Stromal cell of bone marrow (primary cell): ENCODE measurements around the gene TATDN3.
"Not testable (repeated sequence)": the region's sequence is repeated elsewhere in the genome, so short reads cannot be mapped to it uniquely, and the experiment has no call there.

Experiments used
- DNase-seq: peaks from one replicate; pipeline ENCODE4 v3.0.0-alpha.2; 2012; ENCODE audit warnings: low read depth

TATDN3 gene

DNA sequence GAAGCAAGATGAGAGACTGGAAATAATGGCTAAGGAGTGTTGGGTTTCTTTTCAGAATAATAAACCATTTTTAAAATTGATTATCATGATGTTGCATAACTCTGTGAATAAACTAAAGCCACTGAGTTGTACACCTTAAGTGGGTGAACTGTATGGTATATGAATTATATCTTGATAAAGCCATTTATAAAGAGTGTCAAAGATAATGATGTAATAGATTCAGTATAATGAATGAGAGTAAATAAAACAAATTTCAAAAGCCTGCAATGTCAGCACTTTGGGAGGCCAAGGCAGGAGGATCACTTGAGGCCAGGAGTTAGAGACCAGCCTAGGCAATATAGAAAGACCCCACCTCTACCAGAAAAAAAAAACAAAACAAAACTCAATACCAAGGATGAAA, 16.5 kb upstream of the TATDN3 start:
- DNase-seq: no peak

DNA sequence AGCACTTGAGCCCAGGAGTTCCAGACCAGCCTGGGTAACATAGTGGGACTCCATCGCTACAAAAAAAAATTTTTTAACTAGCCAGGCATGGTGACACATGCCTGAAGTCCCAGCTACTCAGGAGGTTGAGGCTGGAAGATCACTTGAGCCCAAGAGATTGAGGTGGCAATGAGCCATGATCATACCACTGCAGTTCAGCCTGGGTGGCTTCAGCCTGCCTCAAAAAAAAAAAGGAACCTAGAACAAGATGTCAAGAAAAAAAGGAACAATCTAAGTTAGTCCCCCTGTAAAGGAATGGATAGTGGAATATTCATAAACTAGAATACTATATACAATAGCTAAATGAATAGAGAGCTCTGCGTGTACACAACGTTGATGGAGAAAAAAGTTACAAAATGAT, 14.5 kb upstream of the TATDN3 start:
- no peak for DNase-seq

DNA sequence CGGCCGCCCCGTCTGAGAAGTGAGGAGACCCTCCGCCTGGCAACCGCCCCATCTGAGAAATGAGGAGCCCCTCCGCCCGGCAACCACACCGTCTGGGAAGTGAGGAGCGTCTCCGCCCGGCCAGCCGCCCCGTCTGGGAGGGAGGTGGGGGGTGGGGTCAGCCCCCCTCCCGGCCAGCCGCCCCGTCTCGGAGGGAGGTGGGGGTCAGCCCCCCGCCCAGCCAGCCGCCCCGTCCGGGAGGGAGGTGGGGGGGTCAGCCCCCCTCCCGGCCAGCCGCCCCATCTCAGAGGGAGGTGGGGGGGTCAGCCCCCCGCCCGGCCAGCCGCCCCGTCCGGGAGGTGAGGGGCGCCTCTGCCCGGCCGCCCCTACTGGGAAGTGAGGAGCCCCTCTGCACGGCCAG, 12.6 kb upstream of the TATDN3 start:
- DNase-seq: not testable (repeated sequence)

DNA sequence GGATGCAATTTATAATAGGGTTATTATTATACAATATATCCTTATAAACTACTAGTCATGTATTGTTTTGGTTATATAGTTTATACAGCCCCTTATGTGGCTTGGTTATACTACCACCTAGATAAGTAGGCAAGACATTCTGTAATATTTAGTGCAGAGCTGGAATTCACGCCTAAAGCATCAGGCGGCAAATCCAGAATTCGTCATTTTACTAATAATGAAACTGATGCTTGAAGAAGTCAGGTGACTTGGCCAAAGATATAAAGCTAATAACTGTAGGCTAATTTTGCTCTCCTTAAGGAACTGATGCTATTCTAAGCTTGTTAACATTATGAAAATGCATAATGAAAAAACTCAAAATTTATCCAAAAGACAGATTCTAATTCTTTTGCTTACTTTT, 10.9 kb upstream of the TATDN3 start:
- no peak for DNase-seq

DNA sequence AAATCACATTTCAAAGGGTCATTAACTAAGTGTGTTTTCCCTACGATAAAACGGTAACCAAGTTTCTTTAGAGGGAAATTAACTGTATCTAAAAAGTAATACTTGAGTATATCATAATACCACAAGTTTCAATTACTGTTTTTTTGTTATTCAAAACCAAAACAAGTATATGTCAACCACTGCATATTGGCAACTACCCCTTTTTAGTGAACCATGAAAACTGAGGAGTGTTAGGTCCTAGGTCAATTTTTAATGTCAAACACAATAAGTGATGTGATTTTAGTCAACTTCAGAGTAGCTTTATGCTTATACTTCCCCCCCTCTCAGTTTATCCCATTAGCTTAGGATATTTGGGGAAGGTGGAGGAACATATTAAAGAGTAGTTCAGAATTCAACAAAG, 10.5 kb upstream of the TATDN3 start:
- no peak for DNase-seq

DNA sequence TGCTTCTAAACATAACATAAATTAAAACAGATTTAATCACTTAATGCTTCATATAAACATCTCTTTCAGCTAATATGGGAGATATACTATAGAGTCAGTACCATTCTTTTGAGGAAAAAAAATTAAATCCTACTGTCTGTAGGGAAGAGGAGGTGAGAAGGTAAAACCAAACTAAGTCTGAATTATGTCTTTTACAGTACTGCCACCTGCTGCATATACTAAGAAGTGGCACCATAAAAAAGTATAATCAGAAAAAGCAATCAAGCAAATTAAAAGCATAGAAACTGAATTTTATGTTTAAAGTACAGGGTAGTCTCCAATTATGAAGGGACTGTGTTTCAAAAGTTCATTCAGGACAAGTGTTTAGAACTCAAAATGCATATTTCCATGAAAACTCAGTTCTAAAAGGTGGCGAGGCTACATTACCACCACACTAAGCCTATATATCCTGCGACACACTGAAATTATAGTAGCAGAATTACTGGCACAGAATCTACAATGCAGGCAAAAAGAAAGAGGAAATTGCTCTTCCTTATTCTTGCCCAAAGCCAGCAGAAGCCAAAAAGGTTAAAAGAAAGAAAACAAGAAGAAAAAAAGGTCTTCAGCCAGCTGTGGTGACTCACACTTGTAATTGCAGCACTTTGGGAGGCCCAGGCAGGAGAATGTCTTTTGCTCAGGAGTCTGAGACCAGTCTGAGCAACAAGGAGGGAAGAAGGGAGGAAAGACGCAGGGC, 9.1 kb upstream of the TATDN3 start:
- DNase-seq: peak; percentile 28

DNA sequence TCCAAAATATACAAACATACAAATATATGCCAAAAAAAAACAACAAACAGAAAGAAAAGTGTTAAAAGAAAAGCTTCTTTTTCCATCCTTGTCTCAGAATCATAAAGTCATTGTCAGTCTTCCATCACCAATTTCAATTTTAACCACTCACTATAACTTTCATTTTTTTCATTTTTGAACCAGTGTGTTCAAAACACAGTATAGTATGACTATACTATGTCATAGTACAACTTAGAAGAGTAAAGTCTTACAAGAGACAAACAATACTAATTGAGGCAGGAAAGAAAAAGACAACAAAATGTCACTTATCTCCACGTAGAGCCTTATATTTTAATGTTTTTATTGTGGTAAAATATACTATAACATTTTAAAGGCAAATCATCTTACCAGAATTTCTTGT, 7.7 kb upstream of the TATDN3 start:
- no peak for DNase-seq

DNA sequence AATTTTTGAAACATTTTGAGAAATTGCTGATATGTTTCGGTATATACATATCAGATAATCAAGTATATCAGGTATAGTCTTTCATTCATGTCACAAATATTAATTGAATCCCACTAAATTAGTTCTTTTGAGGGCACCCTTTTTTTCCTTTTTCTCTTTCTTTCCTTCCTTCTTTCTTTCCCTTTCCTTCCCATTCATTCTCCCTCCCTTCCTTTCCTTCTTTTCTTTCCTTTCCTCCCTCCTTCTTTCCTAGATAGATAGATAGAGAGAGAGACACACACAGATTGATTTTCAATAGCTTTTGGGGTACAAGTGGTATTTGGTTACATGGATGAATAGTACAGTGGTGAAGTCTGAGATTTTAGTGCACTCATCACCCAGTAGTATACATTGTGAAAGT, 5.8 kb upstream of the TATDN3 start:
- no peak for DNase-seq

DNA sequence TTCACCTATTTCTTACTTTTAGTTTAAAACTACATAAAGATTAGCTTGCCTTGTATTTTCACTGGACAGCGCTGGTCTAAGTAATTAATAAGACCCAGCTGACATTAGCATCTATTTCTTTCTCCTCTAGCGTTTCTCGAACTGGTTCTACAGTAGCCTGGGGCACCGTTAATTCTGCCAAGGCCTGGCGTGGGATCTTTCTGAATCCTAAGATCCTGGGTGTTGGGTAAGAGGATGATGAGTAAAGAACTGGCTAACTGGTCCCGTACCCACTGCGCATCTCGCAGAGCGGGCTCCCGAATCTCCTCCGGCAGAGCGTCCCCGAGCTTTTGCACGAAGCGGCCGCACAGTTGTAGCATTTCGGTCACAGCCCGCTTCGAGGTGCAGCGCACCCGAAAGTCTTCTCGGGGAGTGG, 426 bp upstream of the TATDN3 start:
- DNase-seq: peak; percentile 65

DNA sequence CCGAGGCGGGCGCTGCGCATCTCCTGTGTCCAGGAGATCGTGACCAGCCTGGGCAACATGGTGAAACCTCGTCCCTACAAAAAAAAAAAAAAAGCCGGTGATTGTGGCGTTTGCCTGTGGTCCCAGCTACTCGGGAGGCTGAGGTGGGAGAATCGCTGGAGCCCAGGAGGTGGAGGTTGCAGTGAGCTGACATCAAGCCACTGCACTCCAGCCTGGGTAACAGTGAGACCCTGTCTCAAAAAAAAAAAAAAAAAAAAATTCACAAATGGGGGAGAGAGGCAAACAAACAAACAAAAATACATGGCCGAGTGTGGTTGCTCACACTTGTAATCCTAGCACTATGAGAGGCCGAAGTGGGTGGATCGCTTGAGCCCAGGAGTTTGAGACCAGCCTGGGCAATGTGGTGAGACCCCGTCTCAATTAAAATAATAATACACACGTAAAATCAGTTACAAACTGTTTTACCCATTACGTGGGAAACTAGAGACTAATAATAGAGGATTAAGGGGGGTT, 758 bp downstream of the TATDN3 start:
- no peak for DNase-seq

DNA sequence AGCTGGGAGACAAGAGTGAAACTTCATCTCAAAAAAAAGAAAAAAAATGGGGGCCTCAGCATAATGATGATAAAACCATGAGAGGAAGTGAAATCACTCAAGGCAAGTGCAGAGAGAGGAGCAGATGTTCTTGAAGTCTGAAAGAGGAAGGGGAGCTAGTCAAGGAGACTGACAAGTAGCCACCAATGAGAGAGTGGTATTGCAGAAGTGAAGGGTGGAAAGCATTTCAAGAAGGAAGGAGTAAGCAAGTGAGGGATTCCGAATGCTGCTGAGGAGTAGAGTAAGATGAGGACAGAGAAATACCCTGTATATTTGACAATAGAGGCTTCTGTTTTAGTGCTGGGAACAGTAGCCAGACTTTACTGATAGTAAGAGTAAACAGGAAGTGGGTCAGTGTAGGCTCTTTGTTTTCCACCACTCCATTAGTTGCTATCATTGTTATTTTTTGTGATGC, 2.9 kb downstream of the TATDN3 start:
- DNase-seq: no peak

DNA sequence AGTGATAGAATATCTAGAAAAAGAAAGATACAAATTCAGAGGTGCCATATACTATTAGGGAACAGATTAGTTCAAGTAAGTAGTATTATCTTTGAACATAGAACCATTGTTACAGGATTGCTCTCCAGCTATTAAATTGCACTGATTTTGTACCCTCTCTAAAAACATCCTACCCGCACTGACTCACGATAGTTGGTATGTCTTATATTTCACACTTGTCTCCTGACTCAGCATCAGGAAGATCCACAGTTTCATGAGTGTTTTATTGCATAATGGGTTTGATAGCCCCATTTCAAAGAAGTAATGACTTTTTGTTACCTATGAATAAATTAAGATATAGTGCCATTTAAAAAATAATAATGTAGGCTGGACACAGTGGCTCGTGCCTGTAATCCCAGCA, 6.0 kb downstream of the TATDN3 start:
- no peak for DNase-seq

DNA sequence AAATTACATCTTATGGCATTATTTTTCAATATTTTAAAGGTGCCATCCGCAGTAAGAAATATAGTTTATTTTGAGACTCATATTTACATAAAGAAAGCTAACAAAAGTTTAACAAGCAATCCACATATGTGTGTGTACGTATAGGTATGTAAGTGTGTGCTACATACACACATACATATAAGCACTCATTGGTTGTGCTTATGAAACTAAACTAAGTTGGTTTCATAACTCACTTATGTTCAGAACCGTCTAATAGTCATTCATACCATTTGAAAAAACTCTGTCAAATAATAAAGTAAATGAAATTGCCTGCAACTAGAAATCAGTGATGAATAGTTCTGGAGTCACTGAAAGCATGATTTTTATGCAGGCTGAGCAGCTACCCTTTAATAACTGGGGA, 14.1 kb downstream of the TATDN3 start:
- no peak for DNase-seq

DNA sequence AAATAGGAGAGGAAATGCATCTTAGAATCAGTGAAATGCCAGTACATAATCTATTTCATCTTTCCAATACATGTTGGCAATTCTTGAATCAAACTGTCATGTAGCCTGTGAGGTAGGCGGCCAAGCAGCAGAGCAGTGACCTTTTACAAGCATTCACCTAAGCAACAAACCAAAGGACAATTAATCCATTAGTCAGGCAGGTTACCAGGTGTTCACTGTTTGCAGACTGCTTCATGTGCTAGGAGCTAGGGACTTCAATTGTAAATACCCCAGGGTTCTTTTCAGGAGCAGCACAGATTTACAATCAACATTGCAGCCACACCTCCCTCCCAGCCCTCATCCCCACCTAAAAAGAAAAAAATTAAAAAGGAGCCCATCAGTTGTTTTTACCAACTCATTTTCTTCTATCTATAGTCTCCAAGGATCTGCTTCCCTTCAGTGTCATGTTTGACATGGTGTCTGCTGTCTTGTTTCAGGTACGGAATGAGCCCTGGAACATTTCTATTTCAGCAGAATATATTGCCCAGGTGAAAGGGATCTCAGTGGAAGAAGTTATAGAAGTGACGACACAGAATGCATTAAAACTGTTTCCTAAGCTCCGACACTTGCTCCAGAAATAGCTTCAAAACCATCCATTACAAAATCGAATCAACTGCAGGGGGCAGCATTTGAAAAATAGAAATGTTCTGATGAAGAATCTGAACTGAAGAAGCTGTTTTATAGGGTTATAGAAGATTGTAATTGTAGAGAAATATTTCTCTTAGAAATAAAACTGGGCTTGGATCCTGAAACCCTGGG, 23.0 kb downstream of the TATDN3 start:
- DNase-seq: peak; percentile 3

DNA sequence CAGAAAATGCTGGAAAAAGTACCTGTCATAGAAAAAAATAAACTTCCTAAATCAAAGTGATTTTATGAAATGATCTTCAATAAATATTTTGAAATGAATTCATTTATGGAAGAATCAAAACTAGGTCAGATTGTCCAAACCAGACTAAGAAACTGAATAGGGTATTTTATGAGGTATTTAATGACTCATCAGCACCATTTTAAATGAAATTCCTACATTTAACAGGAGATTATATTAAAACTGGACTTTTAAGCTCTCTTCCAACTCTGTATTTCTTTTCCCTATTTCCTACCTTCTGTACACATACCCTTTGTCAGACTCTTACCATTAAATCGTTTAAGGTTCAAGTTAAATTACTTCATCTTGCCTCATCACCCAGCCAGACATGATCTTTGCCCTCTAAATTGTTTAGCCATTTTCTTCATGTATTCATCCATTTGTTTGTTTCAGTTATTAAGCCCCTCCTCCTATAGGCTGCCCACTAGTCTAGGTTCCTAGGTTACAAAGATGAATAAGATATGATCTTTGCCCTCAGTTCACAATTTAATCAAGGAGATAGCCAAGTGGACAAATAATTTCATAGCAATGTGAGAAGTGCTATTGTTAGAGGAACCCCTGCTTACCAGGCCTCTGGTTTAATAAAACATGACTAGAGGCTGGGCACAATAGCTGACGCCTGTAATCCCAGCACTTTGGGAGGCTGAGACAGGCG, 25.0 kb downstream of the TATDN3 start:
- no peak for DNase-seq

DNA sequence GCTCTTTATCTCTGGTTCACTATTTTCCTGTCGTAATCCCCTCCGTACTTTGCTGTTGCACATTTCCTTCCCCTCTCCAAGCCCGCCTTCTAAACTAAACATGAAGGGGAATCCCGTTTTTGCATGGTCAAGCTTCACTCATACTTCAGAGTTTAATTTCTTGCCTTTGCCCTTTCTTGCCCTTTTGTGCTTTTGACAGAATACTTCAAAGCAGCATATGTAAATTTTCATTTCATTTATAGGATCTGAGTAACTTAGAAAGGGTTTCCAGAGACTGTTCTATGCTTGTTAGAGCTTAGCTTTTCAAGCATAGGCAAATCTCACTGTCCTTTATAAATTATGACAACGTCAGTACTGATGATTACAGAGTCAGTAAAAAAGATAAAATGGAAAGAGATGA, 28.0 kb downstream of the TATDN3 start:
- DNase-seq: no peak

DNA sequence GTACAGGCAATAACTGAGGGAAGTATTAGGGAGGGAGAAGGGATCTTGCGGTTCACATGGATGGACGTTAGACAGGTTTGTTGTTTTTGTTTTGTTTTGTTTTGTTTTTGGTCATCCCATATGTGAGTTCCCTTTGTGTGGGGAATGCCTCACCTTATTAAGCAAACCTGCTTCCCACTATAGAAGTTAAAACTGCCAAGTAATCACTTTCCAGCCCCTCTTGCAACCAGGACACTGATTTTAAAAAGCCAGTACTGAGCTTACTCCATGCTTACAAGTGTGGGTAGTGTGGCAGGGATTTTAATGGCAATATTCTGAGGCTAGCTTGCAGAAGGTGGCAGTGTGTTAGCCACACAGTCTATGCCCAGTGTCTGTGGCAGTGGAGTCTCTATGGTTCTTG, 29.3 kb downstream of the TATDN3 start:
- no peak for DNase-seq

DNA sequence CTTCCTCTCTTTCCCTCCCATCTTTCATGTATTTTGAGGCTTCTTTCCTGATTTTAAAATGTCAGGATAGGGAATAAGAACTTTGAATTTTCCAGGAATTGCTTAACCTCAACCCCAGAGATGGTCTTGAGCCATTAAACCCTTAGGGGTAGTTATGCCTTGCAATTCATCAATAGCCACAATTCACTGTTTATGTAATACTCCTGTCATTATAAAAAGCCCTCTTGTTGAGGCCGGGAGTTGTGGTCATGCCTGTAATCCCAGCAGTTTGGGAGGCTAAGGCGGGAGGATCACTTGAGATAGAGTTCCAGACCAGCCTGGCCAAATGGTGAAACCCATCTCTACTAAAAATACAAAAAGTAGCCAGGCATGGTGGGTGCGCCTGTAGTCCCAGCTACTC, 31.3 kb downstream of the TATDN3 start:
- no peak for DNase-seq

DNA sequence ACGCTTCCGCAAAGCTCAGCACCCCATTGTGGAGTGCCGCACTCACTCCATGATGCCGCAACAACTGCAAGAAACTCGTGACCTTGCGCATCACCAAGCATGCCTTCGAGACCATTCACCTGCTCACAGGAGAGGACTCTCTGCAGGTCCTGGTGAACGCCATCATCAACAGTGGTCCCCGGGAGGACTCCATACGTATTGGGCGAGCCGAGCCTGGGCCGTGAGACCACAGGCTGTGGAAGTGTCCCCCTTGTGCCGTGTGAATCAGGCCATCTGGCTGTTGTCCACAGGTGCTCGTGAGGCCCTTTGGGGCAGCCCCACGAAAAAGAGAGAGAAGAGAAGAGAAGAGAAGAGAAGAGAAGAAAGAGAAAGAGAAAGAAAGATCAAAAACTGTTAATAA, 32.5 kb downstream of the TATDN3 start:
- DNase-seq: no peak

DNA sequence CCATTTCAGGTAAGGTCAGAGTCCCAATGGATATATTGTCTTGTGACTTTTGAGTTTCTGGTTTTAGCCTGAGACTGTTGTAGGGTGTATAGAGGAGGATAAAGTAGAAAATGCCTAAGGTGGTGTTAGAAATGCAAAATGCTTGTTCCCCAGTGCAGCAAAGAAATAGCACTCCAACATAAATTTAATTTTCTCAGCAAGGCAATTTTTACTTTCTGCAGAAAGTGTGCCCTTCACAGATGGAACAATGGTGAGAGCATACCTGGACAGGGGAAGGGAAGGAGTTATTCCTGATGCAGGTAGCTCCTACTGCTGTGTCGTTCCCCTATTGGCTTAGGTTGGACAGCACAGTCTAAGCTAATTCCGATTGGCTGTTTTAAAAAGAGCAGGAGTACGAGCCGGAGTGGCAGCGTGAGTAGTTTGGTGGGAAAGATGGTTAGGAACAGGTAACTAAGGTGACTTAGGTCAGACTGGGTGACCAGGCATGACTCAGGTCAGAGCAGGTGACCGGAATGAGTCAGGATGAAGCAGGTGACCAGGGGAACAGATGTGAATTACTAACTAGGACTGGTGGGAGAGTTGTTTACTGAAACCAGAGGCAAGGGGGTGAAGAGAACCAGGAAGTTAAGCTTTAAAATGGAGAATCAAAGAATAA, 34.2 kb downstream of the TATDN3 start:
- no peak for DNase-seq

DNA sequence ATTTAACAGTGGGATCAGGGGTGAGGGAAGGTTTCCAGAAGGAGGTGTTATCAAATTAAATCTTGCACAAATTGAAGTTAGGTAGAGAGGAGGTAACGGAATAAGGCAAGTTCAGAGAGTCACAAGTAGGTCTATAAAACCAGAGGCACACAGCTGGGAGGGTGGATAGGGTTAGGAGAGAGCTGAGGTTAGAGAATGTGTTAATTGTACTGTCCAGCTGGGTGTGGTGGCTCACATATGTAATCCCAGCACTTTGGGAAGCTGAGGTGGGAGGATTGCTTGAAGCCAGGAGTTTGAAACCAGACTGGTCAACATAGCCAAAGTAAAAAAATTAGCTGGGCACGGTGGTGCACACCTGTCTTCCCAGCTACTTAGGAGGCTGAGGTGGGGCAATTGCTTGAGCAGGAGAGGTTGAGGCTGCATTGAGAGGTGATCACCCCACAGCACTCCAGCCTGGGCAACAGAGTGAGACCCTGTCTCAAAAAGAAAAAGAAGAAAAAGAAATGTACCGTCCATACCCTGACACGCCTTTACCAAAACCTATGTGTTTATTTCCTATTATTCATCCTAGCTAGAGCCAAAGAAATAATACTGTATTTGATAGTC, 35.6 kb downstream of the TATDN3 start:
- DNase-seq: no peak

DNA sequence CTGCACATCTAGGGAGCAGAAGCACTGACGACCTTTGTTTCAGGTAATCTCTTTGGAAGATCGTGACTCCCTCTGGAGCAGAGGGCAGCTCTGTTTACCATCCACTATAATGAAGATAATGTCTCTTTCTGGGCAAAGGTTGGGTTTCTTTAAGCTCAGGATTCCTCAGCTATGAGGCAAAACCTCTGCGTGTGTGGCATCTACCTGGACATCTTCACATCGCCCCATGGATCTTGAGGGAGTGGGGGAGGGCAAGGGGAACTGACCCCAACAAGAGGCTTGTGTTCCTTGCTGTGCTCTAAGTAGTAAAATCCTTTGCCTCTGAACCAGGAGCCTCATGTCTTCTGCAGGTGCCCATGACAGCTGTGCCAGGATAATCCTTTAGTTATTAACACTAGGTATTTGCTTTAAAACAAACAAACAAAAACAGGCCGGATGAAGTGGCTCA, 36.2 kb downstream of the TATDN3 start:
- DNase-seq: no peak
